ENCODE results near the gene GRIN3A. TPM values are rescaled to one million over a fixed set of nuclear protein-coding genes. Genes with fewer than 3 reads are reported as not detected.
A peak's percentile ranks its signal among the peaks of the same experiment; 100 is the strongest.

Gene GRIN3A
- total RNA-seq, 1 donor from 2014 or later: not detected

- DNase-seq (ENCODE audit: low read depth in 2 of 2): no peak
These were observed 103.6 kb downstream of the GRIN3A start for GRCh38 chr9:101634741-101635409.

- no peak for DNase-seq (ENCODE audit: low read depth in 2 of 2)
These were observed 105.8 kb downstream of the GRIN3A start for GRCh38 chr9:101632611-101633010.

- no peak for DNase-seq (ENCODE audit: low read depth in 2 of 2)
These were observed 106.6 kb downstream of the GRIN3A start for GRCh38 chr9:101631892-101632291.

- DNase-seq (ENCODE audit: low read depth in 2 of 2): no peak
These were observed 108.8 kb downstream of the GRIN3A start for GRCh38 chr9:101629636-101630035.

- DNase-seq (ENCODE audit: low read depth in 2 of 2): no peak
These were observed 110.3 kb downstream of the GRIN3A start for GRCh38 chr9:101628173-101628572.

- no peak for DNase-seq (ENCODE audit: low read depth in 2 of 2)
These were observed 112.2 kb downstream of the GRIN3A start for GRCh38 chr9:101626295-101626694.

- no peak for DNase-seq (ENCODE audit: low read depth in 2 of 2)
These were observed 112.6 kb downstream of the GRIN3A start for GRCh38 chr9:101625876-101626275.

- DNase-seq (ENCODE audit: low read depth in 2 of 2): no peak
These were observed 118.0 kb downstream of the GRIN3A start for GRCh38 chr9:101620452-101620851.

- no peak for DNase-seq (ENCODE audit: low read depth in 2 of 2)
These were observed 119.7 kb downstream of the GRIN3A start for GRCh38 chr9:101618698-101619097.

GRCh38 chr9:101605547-101605946 is 132.9 kb downstream of the GRIN3A start:
- no peak for DNase-seq (ENCODE audit: low read depth in 2 of 2)

- no peak for DNase-seq (ENCODE audit: low read depth in 2 of 2)
These were observed 134.2 kb downstream of the GRIN3A start for GRCh38 chr9:101604296-101604695.

GRCh38 chr9:101601904-101602765 is 136.3 kb downstream of the GRIN3A start:
- DNase-seq (ENCODE audit: low read depth in 2 of 2): peak; percentile 40 to 44

- no peak for DNase-seq (ENCODE audit: low read depth in 2 of 2)
These were observed 143.7 kb downstream of the GRIN3A start, which contains the start of gene PPP3R2 for GRCh38 chr9:101594796-101595195. Gene PPP3R2 (minus strand): TSS chr9:101594969. CDS start chr9:101594921, 48 bp downstream.

- DNase-seq (ENCODE audit: low read depth in 2 of 2): no peak
These were observed 145.1 kb downstream of the GRIN3A start for GRCh38 chr9:101593345-101593744.

GRCh38 chr9:101592788-101593187 is 145.7 kb downstream of the GRIN3A start:
- no peak for DNase-seq (ENCODE audit: low read depth in 2 of 2)

GRCh38 chr9:101591787-101592446 is 146.5 kb downstream of the GRIN3A start:
- DNase-seq (ENCODE audit: low read depth in 2 of 2): no peak

- DNase-seq (ENCODE audit: low read depth in 2 of 2): no peak
These were observed 147.5 kb downstream of the GRIN3A start for GRCh38 chr9:101590901-101591300.

- DNase-seq (ENCODE audit: low read depth in 2 of 2): peak in 1 of 2 donors; percentile 44
These were observed 148.4 kb downstream of the GRIN3A start for GRCh38 chr9:101590074-101590473.

- no peak for DNase-seq (ENCODE audit: low read depth in 2 of 2)
These were observed 151.0 kb downstream of the GRIN3A start for GRCh38 chr9:101587332-101588043.

- no peak for DNase-seq (ENCODE audit: low read depth in 2 of 2)
These were observed 151.8 kb downstream of the GRIN3A start for GRCh38 chr9:101586651-101587050.

GRCh38 chr9:101585740-101586139 is 152.7 kb downstream of the GRIN3A start:
- no peak for DNase-seq (ENCODE audit: low read depth in 2 of 2)
